Progenitor cell of endocrine pancreas (in vitro differentiated cells): ENCODE measurements around the gene TPCN1. TPM values are rescaled to one million over a fixed set of nuclear protein-coding genes. Genes with fewer than 3 reads are reported as not detected.

Source experiments
- DNase-seq: peaks from one replicate; pipeline ENCODE4 v3.0.0; 2021; ENCODE audit warnings: low spot score; ENCODE audit not compliant: unreplicated experiment
- H3K27ac Mint-ChIP-seq: 2 replicates; pipeline ENCODE4 v1.8.0; 2021; ENCODE audit warnings: mild to moderate bottlenecking, moderate library complexity, mixed read lengths
- H3K27me3 Mint-ChIP-seq: 2 replicates; pipeline ENCODE4 v1.8.0; 2021; ENCODE audit warnings: mixed read lengths
- H3K36me3 Mint-ChIP-seq: 2 replicates; pipeline ENCODE4 v1.8.0; 2022; ENCODE audit warnings: mixed read lengths; ENCODE audit not compliant: insufficient read depth
- H3K4me1 Mint-ChIP-seq: 2 replicates; pipeline ENCODE4 v1.8.0; 2021; ENCODE audit warnings: low read depth, mixed read lengths
- H3K4me3 Mint-ChIP-seq: 2 replicates; pipeline ENCODE4 v1.8.0; 2021; ENCODE audit warnings: low read depth, mild to moderate bottlenecking, moderate library complexity, mixed read lengths
- H3K9me3 Mint-ChIP-seq: 2 replicates; pipeline ENCODE4 v1.8.0; 2021; ENCODE audit warnings: low read depth, mixed read lengths
- CTCF ChIP-seq: fragments of 200-600 bp; sonication (generic); IDR thresholded peaks from one replicate; pipeline ENCODE4 v1.5.0; 2021; ENCODE audit warnings: antibody characterized with exemption, mild to moderate bottlenecking; ENCODE audit not compliant: unreplicated experiment
- long read RNA-seq: library from polyadenylated mRNA; unstranded; transcript quantifications from one replicate; pipeline ENCODE4 v2.0.0, GENCODE V29; 2020
- total RNA-seq: library from RNA; stranded (reverse); gene quantifications from 2 replicates; pipeline ENCODE4 v1.2.1, GENCODE V29; 2021

TPCN1 gene
- total RNA-seq = 32.1 and 34.1 TPM in 2 replicates
- long read RNA-seq, full-length matches to known transcripts = 5 of 12 reads
- long read RNA-seq, partial matches to known transcripts = 0 of 12 reads
- long read RNA-seq, other reads (novel, unspliced or antisense) = 7 of 12 reads

GRCh38 chr12:113221181-113221996, at the start of gene TPCN1:
TSS of gene TPCN1 (plus strand) at chr12:113221464. CDS start at chr12:113226853, 5,389 bp downstream.
- peak; percentile 31 for TF ChIP-seq CTCF
- DNase-seq = peak; percentile 97
- Mint-ChIP-seq H3K4me3 (peak within 1 kb of the TSS; percentile 83), H3K27ac (peak within 1 kb of the TSS; percentile 91), H3K4me1 (peaks cover 17% of the 10 kb centered on the region), H3K27me3 (no peaks in the 10 kb centered on the region), H3K36me3 (no peaks in the 10 kb centered on the region), H3K9me3 (no peaks in the 10 kb centered on the region)

GRCh38 chr12:113171543-113171942, 49.7 kb upstream of the TPCN1 start:
- no peak for DNase-seq
- Mint-ChIP-seq H3K36me3 (peaks cover 24% of the 10 kb centered on the region), H3K4me1 (no peaks in the 10 kb centered on the region), H3K27ac (no peak overlapping the region), H3K27me3 (no peaks in the 10 kb centered on the region), H3K4me3 (no peak overlapping the region), H3K9me3 (no peaks in the 10 kb centered on the region)
- no peak for TF ChIP-seq CTCF

- no peak overlapping the region for H3K4me3 Mint-ChIP-seq
- H3K27me3 Mint-ChIP-seq = no peaks in the 10 kb centered on the region
- no peak for TF ChIP-seq CTCF
- H3K4me1 Mint-ChIP-seq = no peaks in the 10 kb centered on the region
- DNase-seq = no peak
- H3K9me3 Mint-ChIP-seq = no peaks in the 10 kb centered on the region
- H3K36me3 Mint-ChIP-seq = peaks cover 30% of the 10 kb centered on the region
- H3K27ac Mint-ChIP-seq = no peak overlapping the region
Measured at GRCh38 chr12:113172185-113172584, 49.1 kb upstream of the TPCN1 start.

- Mint-ChIP-seq H3K4me3 (no peak overlapping the region), H3K36me3 (peaks cover 38% of the 10 kb centered on the region), H3K27me3 (no peaks in the 10 kb centered on the region), H3K4me1 (no peaks in the 10 kb centered on the region), H3K27ac (no peak overlapping the region), H3K9me3 (peaks cover 3% of the 10 kb centered on the region)
- DNase-seq = no peak
- TF ChIP-seq CTCF = no peak
Measured at GRCh38 chr12:113173081-113173698, 48.1 kb upstream of the TPCN1 start.
